GM19395 (cell line): Measurements from ENCODE around the gene GPA33.
A peak's percentile ranks its signal among the peaks of the same experiment; 100 is the strongest.
"Not testable (repeated sequence)": the region's sequence is repeated elsewhere in the genome, so short reads cannot be mapped to it uniquely, and the experiment has no call there.

Experiments used
- ATAC-seq: cut with Tn5 transposase; IDR thresholded peaks from one replicate; pipeline ENCODE4 v1.9.1; 2021; ENCODE audit warnings: mild to moderate bottlenecking, moderate library complexity; ENCODE audit not compliant: unreplicated experiment

The GPA33 gene

GRCh38 chr1:167059045-167059808 lies 30.9 kb downstream of the GPA33 start:
- ATAC-seq, result peak; percentile 55

- ATAC-seq, result peak; percentile 80
These were observed 32.9 kb downstream of the GPA33 start for GRCh38 chr1:167057241-167057688.

GRCh38 chr1:167056529-167057231 lies 33.5 kb downstream of the GPA33 start:
- peak; percentile 26 for ATAC-seq

- ATAC-seq, result no peak
These were observed 35.1 kb downstream of the GPA33 start for GRCh38 chr1:167054946-167055630.

- no peak for ATAC-seq
These were observed 35.6 kb downstream of the GPA33 start for GRCh38 chr1:167054531-167054930.

- ATAC-seq, result no peak
These were observed 37.8 kb downstream of the GPA33 start for GRCh38 chr1:167052389-167052788.

- no peak for ATAC-seq
These were observed 38.3 kb downstream of the GPA33 start for GRCh38 chr1:167051907-167052306.

GRCh38 chr1:167043752-167044488 lies 46.3 kb downstream of the GPA33 start:
- ATAC-seq, result peak; percentile 100

- ATAC-seq, result no peak
These were observed 56.5 kb downstream of the GPA33 start for GRCh38 chr1:167033646-167034045.

- ATAC-seq, result not testable (repeated sequence)
These were observed 60.6 kb downstream of the GPA33 start for GRCh38 chr1:167029553-167029952.

GRCh38 chr1:167022384-167022783 lies 67.8 kb downstream of the GPA33 start:
- peak; percentile 84 for ATAC-seq

GRCh38 chr1:167016100-167016750 lies 74.0 kb downstream of the GPA33 start:
- no peak for ATAC-seq

GRCh38 chr1:167013108-167013929 lies 76.9 kb downstream of the GPA33 start:
- no peak for ATAC-seq

GRCh38 chr1:167012570-167012969 lies 77.6 kb downstream of the GPA33 start:
- ATAC-seq, result no peak

- no peak for ATAC-seq
These were observed 78.5 kb downstream of the GPA33 start for GRCh38 chr1:167011560-167012191.

GRCh38 chr1:167003711-167004110 lies 86.5 kb downstream of the GPA33 start:
- ATAC-seq, result no peak
